Mammary epithelial cell (primary cell): ENCODE data around the gene YES1.

Experiments used
- EZH2 ChIP-seq: IDR thresholded peaks from 2 replicates; pipeline ENCODE4 v1.6.1; 2012; ENCODE audit warnings: low read length, inconsistent platforms, borderline replicate concordance
- TF ChIP-seq, protein P1 (sequence below), 2 donors: IDR thresholded peaks in 1 of 2; conservative IDR thresholded peaks in 1 of 2; 2 replicates each; pipeline ENCODE4 v1.5.1; 2011 to 2012; ENCODE audit warnings: inconsistent platforms in 2 of 2, low read length in 2 of 2, mild to moderate bottlenecking in 2 of 2, control low read depth in 1 of 2, low read depth in 1 of 2; ENCODE audit not compliant: insufficient read depth in 1 of 2; ENCODE audit errors: extremely low read depth in 1 of 2

DNA sequence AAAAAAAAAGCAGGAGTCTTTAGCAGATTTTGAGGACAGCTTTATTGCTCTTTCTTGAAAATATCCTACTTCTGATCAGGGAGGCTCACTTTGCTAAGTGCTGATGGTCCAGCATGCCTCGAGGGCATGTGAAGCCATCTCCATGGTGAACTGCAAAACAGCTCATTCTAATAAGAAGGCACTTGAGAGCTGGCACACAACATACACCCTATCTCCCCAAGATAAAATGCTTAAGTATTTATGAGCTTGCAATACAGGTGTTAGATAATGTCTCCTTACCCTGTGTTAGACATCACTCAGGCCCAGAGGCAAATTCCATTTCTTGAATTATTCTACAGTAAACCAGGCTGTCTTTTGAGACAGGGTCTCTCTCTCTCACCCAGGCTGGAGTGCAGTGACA lies 102.3 kb downstream of the YES1 start:
- no peak for TF ChIP-seq EZH2
- TF ChIP-seq, protein P1, sequence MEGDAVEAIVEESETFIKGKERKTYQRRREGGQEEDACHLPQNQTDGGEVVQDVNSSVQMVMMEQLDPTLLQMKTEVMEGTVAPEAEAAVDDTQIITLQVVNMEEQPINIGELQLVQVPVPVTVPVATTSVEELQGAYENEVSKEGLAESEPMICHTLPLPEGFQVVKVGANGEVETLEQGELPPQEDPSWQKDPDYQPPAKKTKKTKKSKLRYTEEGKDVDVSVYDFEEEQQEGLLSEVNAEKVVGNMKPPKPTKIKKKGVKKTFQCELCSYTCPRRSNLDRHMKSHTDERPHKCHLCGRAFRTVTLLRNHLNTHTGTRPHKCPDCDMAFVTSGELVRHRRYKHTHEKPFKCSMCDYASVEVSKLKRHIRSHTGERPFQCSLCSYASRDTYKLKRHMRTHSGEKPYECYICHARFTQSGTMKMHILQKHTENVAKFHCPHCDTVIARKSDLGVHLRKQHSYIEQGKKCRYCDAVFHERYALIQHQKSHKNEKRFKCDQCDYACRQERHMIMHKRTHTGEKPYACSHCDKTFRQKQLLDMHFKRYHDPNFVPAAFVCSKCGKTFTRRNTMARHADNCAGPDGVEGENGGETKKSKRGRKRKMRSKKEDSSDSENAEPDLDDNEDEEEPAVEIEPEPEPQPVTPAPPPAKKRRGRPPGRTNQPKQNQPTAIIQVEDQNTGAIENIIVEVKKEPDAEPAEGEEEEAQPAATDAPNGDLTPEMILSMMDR (conservative IDR thresholded peaks at IDR 0.05 in 1 of 2, IDR thresholded peaks at IDR 0.05 in 1 of 2; ENCODE audit: extremely low read depth in 1 of 2, insufficient read depth in 1 of 2, low read depth in 1 of 2, low read length in 2 of 2): no peak
